ENCODE results near the gene FUS. TPM values are rescaled to one million over a fixed set of nuclear protein-coding genes. Genes with fewer than 3 reads are reported as not detected.

Gene FUS
- total and polyA plus RNA-seq, 2 of the 13 experiments (the other 11 are each of a cell fraction or from before 2014, with no cell fraction given), result 68.1 to 168 TPM

DNA sequence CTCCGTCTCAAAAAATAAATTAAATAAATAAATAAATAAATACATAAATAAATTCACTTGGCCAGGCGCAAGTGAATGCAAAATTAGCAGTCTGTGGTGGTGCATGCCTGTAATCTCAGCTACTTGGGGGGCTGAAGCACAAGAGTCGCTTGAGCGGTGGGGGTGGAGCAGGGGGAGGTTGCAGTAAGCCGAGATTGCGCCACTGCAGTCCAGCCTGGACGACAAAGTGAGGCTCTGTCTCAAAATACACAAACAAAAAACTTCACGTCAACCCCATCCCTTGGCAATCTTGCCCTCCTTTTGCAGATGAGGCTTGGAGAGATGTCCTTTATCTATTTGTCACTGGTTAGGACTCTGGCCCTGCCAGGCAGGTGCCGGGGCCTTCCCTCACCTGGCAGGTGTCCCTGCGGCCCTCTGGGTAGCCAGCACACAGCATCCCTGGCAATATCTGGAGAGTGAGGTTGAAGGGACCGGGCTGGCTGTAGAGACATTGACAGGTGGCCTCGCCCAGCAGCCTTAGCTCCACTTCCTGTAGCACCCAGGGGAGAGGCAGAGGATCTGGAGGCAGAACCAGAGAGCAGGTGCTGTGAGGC is 34.4 kb upstream of the FUS start (continued):
- no peak for TF ChIP-seq NFAT5 (CRISPR knock-in tag; IDR thresholded peaks at IDR 0.05)
- no peak for TF ChIP-seq MAFK (conservative IDR thresholded peaks at IDR 0.05 in 1 of 2, IDR thresholded peaks at IDR 0.05 in 1 of 2; ENCODE audit: low read length in 2 of 2)
- TF ChIP-seq, protein P1, sequence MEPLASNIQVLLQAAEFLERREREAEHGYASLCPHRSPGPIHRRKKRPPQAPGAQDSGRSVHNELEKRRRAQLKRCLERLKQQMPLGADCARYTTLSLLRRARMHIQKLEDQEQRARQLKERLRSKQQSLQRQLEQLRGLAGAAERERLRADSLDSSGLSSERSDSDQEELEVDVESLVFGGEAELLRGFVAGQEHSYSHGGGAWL (CRISPR knock-in tag; IDR thresholded peaks at IDR 0.05), result no peak
- TF ChIP-seq CEBPZ (IDR thresholded peaks at IDR 0.05; ENCODE audit: low read length), result no peak
- no peak for TF ChIP-seq ZBTB43 (CRISPR knock-in tag; conservative IDR thresholded peaks at IDR 0.05)
- no peak for TF ChIP-seq SP2 (CRISPR knock-in tag; IDR thresholded peaks at IDR 0.05)
- TF ChIP-seq ARID5B (CRISPR knock-in tag; IDR thresholded peaks at IDR 0.05), result no peak
- no peak for TF ChIP-seq U2AF2 (IDR thresholded peaks at IDR 0.05; ENCODE audit: low read depth, low read length)
- no peak for TF ChIP-seq TIGD3 (CRISPR knock-in tag; IDR thresholded peaks at IDR 0.05; ENCODE audit: borderline replicate concordance)
- no peak for TF ChIP-seq ATF7-NPFF (CRISPR knock-in tag; IDR thresholded peaks at IDR 0.05; ENCODE audit: low read depth)
- no peak for TF ChIP-seq THAP11 (CRISPR knock-in tag; IDR thresholded peaks at IDR 0.05)
- no peak for TF ChIP-seq SOX5 (CRISPR knock-in tag; IDR thresholded peaks at IDR 0.05; ENCODE audit: borderline replicate concordance)
- no peak for TF ChIP-seq ZNF629 (CRISPR knock-in tag; conservative IDR thresholded peaks at IDR 0.05)

All from HepG2 (cell line).